Measurements from ENCODE around the gene SCNN1B.
A peak's percentile ranks its signal among the peaks of the same experiment; 100 is the strongest.
"Not testable (repeated sequence)": the region's sequence is repeated elsewhere in the genome, so short reads cannot be mapped to it uniquely, and the experiment has no call there.

The SCNN1B gene

DNA sequence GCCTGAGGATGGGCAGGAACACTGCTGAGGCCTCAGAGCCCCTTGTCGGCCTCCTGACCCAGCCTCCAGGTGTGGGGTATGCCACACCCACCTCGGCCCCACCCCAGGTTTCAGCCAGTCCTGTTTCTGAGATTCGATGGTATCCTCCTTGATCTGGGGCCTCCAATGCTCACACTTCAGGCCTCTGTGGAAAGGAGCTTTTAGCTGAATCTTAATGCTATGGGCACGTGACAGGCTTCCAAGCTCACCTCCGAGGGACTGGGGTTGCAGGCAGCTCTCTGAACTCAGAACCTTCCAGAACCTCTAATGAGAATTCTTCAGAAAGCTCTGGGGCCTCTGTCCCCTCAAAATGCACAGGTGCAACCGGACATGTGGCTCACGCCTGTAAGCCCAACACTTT lies 54.8 kb downstream of the SCNN1B start:
- no peak for DNase-seq

DNA sequence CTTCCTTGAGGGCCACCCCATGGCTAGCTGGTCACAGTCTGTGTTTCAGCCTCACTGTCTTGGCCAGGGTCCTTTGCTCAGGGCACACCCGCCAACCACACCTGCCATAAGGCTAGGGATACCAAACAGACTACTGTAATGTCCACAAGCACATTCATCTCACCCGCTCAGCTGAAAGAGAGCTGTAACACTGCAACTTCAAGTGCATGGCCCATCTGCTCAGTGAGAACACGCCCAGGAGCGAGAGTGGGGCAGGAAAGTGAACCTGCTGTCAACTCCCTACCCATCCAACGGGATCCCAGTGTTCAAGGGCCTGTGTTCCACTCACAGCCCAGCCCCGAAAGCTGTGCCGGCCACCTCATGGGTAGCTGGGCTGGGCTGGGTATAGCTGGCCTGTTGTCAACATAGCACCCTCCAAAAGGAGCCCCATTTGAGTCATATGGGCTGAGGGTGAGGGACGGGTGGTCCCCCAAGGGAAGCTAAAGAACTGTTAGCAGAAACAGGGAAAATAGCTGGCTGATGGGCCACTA lies 55.7 kb downstream of the SCNN1B start:
- no peak for DNase-seq

DNA sequence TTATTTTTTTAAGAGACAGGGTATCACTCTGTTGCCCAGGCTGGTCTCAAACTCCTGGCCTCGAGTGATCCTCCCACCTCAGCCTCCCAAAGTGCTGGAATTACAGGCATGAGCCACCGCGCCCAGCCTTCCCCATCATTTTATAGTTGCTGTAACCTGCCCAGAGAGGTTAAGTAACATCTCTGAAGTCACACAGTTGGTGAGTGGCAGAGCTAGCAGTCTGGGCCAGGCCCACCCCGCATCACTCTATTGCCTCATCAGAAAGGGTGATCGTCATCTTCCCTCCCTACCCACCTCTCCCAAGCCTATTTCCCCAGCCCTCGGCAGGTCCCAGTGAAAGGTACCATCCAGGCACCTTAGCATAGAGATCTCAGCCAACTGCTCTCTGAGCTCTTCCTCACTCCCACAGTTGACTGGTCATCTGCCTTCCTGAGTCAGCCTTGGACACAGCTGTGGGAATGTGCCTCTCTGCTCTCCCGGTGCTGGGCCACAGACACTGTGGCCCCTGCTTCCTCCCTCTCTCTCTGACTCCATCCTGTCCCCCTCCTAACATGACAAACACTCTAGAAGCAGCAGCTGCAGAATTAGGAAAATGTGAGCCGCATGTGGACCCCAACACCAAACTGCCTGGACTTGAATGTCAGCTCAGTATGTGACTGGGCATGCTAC lies 57.1 kb downstream of the SCNN1B start:
- DNase-seq, result no peak

DNA sequence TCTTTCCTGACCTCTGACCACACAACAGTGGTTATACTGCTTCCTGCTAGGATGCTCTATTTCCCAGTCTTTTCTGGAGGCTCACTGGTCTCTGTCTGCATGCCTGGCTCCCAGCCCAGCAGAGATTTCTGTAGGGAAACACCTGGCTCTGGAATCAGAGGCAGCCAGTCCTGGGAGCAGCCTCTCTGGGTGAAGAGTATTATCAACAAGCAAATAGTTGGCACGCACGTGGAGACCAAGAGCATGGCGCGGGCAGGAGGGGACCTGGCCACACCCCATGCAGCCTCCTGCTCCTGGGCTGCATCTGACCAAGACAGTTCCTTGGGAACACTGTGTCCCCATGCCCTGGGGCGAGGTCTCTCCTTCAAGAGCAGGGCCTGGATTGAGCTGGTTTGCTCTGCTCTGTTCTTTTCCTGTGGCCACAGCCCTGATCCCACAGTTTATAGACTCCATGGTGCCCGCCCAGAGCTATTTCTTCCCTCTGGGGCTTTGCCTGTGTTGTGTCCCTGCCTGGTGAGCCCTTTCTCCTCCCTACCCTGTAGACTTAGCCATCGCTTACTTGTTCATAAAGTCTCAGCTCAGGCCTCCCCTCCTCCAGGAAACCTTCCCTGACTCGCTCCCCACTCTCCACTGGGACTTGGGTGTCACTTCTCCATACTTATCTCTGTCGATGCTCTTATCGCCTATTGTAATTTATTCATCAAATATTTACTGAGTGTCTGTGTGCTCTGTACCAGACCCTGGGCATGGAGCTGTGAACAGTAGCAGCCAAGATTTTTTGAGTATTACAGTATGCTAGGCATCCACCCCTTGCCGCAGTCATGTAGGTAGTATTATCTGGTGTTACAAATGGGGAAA lies 60.6 kb downstream of the SCNN1B start:
- DNase-seq, result no peak

DNA sequence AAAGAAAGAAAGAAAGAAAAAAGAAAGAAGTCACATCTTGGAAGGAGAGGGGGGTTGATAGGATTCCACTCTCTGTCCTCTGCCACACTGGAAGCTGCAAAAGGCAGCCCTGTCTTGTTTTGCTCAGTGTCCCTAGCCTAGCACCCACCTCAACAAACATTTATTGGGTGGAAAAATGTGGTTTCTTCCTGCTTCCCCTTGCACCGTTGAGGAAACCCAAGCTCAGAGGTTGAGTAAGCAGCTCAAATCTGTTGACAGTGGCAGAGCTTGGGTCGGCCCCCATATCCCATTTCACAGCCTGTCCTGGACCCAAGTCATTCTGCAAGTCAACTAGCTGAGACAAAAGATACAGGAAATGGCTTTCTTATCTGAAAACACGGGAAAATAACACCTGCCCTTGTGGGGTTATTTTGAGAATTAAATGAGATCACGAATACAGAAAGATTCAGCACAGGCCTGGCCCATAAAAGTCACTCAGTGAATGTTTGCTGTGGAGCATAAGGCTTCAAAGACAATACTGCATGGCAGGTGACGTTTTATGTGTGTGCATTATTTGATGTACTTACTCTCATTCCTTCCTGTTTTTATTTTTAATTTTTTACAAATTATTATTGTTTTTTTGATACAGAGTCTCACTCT lies 63.6 kb downstream of the SCNN1B start:
- peak; percentile 43 for DNase-seq

DNA sequence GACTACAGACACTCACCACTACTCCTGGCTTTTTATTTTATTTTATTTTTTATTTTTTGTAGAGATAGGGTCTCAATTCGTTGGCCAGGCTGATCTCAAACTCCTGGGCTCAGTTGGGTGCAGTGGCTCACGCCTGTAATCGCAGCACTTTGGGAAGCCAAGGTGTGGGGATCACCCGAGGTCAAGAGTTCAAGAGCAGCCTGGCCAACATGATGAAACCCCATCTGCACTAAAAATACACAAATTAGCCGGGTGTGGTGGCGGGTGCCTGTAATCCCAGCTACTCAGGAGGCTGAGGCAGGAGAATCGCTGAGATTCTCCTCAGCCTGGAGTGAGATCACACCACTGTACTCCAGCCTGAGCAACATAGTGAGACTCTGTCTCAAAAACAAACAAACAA lies 64.2 kb downstream of the SCNN1B start:
- not testable (repeated sequence) for DNase-seq

DNA sequence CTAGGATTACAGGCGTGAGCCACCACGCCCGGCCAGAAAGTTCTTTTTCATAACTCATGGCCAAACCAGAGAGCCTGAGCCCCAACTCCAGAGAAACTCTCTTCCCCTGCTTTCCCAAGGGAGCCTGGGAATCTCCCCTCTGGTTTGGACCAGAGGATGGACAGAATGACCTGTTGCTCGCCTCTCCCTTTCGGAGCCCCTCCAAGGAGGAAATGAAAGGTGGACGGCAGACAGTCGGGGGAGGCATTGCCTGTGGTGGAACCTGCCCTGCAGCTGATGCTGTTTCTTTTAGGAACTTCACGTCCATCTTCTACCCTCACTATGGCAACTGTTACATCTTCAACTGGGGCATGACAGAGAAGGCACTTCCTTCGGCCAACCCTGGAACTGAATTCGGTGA lies 65.5 kb downstream of the SCNN1B start:
- no peak for DNase-seq

DNA sequence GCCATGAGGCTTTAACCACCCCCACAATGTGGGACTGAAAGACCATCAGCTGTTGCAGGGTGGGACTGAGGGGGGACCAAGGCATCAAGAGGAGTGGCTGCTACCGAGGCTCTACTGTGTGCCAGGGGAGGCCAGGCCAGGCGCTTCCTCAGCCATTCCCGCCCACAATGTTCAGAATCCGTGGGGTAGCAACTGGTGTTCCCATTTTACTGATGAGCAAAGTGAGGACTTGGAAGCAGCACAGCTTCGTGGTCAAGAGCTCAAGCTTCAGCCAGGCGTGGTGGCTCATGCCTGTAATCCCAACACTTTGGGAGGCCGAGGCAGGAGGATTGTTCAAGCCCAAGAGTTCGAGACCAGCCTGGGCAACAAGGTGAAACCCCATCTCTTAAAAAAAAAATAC lies 65.9 kb downstream of the SCNN1B start:
- no peak for DNase-seq

DNA sequence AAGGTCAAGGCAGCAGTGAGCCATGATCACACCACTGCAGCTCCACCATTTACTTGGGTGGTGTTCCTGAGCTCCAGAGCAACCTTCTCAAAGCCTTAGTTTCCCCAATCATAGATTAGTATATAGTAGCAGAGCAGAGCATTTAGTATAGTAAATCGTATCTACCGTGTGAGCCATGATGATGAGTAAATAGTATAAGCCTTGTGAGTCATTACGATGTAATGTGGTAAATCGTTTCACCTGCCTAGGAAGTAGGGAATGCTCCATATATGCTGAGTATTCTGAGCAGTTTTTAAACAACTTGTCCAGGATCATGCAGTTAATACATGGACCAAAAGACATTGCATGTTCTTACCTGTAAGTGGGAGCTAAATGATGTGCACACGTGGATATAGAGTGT lies 66.4 kb downstream of the SCNN1B start:
- no peak for DNase-seq

DNA sequence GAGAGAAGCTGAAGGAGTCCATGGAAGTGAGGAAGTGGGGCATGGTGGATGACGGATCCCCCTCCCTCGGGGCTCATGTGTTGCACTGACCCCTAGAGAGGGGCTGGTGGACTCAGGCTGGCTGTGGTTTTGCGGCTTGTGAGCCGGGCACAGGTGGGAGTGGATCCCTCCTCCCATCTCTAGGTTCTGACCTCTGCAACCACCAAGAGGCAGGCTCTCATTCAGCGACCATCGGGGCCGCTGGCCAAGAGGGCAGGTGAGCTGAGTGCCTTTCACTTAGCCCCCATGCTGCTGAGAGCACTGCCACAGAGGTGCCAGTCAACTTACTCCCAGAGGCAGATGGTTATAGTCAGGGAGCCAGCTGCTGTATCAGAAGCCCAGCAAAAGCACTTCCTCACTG lies 67.3 kb downstream of the SCNN1B start:
- DNase-seq, result no peak

DNA sequence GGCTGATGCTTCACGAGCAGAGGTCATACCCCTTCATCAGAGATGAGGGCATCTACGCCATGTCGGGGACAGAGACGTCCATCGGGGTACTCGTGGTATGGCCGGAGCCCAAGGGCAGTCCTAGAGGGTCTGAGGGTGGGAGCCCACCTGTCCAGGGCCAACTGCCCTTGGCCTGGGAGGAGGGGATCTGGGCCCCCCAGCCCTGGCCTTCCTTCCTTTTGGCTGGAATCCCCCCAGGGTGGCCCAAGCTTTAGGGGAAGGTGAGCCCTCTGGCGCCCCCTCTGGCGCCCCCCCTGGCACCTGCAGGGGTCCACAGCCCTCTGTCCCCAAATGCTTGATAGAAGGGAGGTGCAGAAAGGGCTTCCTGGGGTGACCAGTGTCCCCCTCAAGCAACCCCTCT lies 69.3 kb downstream of the SCNN1B start:
- DNase-seq, result no peak

DNA sequence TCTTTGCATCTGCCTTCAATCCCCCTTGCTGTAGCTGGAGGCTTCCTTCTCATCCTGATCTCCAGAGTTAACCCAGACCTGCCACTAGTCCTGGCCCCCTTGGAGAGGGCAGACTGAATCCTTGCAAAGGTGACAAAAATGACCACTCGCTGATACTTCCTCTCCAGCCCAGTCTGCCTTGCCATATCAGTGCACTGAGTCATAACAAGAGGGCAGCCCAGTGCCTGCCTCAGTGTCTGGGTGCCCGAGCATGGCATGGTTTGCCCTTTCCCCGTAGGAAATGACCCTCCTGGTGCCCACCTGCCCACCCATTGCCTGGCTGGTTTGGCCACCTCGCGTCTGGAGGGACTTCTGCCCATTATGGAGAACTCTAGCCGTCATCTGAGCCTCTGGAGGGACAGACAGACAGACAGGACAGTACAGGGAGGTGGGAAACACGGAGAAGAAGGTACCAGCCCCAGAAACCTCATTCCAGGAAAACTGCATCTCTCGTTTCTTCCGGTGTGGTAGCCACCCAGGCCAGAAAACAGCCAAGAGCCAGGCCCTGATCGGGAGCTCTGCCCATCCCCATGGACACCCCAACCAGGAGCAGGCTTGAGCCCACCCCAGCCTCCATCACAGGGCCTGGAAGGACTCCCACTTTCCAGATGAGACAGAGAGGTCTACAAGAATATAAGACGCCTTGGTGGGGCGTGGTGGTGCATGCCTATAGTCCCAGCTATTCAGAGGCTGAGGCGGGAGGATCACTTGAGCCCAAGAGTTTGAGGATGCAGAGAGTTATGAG lies 71.5 kb downstream of the SCNN1B start:
- no peak for DNase-seq

DNA sequence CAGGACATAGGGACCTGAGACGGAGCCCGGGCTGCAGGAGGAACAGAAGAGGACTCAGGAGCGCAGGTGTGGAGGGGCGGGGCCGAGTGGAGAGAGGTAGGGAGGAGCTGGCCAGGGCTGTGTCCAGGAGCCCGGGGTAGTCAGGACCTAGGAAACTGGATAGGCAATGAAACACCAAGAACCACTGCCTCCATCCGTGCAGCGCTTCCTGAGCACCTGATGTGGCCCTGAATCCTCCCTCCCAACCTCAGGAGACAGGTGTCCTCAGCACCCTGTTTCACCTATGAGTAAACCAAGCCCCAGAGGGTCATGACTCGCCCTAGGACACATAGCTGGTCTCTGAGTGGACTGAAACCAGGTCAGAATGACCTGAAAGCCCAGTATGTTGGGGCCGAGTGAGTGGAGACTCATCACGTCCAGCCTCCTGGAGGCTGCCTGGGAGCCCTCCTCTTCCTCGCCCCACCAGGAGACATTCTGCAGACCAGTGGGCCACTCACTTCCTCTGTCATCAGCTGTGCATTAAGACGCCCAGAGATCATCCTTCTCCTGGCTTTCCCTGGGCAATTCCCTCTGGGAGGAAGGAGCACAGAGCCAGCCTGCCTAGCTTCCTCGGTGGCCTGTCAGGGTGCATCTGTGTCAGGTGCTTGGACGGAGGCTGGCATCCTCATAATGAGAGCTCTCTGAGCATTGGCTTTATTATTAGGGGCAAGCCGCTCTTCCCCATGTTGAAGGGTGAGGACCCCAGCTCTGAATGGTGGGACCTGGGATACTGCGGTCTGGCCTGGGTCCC lies 72.8 kb downstream of the SCNN1B start:
- DNase-seq, result no peak

DNA sequence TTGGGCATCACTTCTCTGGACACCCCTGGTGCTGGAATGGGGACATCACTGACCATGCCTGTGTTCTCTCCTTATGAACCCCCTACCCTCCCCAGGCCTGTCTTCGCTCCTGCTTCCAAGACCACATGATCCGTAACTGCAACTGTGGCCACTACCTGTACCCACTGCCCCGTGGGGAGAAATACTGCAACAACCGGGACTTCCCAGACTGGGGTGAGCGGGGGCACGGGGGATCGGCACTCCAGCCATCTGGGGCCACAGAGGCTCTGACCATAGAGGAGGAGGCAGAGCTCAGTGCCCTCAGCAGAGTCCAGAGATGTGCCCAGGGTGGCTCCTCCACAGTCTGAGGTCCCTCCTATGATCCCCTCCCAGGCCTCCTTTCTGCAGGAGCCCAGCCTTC lies 73.5 kb downstream of the SCNN1B start:
- DNase-seq, result no peak

DNA sequence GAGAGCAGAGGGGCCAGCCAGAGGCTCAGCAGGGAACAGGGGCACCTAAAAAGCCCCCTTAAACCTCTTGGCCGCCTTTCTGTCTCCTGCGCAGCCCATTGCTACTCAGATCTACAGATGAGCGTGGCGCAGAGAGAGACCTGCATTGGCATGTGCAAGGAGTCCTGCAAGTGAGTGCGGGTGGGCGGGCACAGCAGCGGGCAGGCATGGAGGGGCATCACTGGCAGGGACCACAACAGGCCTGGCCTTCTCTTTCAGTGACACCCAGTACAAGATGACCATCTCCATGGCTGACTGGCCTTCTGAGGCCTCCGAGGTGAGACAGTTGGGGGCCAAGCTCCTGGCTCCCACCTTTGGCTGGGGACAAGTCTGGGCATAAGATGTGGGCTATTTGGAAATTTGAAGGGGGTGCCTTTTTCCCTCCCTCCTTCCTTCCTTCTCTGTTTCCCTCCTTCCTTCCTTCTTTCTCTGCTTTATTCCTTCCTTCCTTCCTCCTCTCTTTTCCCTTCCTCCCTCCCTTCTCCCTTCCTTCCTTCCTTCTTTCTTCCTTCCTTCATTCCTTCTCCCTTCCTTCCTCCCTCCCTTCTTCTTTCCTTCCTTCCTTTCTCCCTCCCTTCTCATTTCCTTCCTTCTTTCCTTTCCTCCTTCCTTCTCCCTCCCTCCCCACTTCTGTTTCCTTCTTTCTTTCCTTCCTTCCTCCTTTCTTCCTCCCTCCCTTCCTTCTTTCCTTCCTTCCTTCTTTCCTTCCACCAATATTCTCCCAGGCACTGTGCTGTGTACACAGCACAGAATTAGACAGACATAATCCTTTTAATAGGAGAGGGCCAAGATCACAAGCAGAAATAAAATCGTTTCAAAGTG lies 75.2 kb downstream of the SCNN1B start:
- DNase-seq, result no peak

DNA sequence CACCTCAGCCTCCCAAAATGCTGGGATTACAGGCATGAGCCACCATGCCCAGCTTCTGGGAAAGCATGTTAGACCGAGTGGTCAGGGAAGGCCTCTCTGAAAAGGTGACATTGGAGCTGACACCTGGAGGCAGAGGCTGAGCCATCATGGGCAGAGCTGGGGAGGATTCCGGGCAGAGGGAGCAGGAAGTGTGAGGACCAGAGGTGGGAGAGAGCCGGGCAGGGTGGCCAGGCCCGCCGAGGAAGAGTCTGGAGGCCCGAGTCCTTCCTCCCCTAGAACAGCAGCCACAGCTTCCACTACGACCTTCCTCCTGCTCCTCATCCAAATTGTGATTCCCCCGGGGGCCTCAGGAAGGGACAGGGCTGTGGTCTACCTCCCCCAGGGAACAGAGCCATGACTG lies 76.2 kb downstream of the SCNN1B start:
- DNase-seq, result no peak

DNA sequence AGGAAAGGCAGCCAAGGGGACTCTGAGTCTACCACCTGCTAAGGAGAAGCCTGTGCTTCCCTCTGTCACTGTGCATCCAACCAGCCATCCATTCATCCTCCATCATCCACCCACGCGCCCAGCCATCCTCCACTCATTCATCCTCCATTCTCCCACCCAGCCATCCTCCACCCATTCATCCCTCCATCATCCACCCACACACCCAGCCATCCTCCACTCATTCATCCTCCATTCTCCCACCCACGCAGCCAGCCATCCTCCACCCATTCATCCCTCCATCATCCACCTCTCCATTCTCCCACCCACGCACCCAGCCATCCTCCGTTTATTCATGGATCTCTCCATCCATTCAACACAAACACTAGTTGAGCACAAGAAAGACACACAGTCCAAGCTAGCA lies 76.8 kb downstream of the SCNN1B start:
- no peak for DNase-seq

DNA sequence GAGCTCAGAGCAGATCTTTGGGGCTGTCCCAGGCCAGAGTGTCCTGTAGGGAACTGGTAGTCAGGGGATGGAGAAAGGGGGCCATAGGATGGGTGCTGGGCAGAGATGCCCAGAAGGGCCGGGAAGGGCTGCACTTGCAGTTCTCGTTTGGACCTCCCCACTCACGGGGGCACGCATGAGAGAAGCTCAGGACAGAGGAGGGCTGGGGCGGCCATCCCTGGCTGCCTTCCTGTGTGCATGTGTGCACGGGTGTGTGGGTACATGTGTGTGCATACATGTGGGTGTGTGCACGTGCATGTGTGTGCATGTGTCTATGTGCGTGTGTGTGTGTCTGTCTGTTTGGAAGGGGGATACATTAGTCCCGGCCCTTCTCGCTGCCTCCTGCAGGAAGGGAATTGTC lies 77.6 kb downstream of the SCNN1B start:
- no peak for DNase-seq

DNA sequence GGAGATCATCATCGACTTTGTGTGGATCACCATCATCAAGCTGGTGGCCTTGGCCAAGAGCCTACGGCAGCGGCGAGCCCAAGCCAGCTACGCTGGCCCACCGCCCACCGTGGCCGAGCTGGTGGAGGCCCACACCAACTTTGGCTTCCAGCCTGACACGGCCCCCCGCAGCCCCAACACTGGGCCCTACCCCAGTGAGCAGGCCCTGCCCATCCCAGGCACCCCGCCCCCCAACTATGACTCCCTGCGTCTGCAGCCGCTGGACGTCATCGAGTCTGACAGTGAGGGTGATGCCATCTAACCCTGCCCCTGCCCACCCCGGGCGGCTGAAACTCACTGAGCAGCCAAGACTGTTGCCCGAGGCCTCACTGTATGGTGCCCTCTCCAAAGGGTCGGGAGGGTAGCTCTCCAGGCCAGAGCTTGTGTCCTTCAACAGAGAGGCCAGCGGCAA lies 78.4 kb downstream of the SCNN1B start:
- DNase-seq, result no peak

DNA sequence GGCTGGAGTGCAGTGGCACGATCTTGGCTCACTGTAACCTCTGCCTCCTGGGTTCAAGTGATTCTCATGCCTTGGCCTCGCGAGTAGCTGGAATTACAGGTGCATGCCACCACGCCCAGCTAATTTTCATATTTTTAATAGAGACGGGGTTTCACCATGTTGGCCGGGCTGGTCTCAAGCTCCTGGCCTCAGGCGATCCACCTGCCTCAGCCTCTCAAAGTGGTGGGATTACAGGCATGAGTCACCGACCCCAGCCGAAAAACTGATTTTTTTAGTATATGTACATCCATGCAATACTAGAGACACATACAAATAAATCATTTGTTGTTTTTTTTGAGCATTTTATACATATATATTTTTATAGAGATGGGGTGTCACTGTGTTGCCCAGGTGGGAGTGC lies 79.6 kb downstream of the SCNN1B start:
- not testable (repeated sequence) for DNase-seq

DNA sequence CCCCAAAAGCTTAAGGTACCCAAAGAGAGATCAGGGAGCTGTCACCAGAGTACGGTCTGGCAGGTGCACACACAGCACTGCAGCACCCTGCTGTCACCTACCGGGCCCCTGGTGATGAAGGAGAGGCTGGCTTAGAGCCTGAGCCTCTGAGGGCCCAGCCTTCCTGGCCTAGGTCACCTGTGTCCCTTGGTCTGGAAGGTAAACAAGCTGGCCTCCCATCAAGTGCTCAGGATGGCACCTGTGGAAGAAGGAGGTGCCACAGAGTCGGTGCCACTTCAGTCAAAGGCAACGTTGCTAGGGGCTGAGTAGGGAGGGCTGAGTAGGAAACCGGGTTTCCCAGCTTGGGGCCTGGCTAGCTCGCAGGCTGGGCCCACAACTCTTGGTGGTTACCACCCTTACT lies 80.2 kb downstream of the SCNN1B start:
- no peak for DNase-seq
